GM18873 (cell line): ENCODE measurements around the gene PHETA2.
"Not testable (repeated sequence)": the region's sequence is repeated elsewhere in the genome, so short reads cannot be mapped to it uniquely, and the experiment has no call there.

Experiments
- ATAC-seq: cut with Tn5 transposase; IDR thresholded peaks from one replicate; pipeline ENCODE4 v1.9.1; 2021; ENCODE audit warnings: mild to moderate bottlenecking, moderate library complexity, moderate number of reproducible peaks; ENCODE audit not compliant: unreplicated experiment, low FRiP score

PHETA2 gene

DNA sequence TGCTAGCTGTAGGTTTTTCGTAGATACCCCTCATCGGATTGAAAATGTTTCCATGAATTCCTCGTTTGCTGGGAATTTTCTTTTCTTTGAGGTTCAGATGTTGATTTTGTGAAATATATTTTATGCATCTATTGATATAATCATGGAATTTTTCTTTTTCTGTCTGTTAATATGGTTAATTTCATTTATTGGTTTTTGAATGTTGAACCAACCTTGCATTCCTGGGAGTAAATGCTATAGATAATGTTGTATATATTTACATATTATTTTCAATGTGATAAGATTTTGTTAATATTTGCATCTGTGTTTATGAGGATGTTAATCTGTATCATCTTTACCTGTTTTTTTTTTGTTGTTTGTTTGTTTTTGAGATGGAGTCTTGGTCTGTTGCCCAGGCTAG is 27.2 kb downstream of the PHETA2 start:
- no peak for ATAC-seq

DNA sequence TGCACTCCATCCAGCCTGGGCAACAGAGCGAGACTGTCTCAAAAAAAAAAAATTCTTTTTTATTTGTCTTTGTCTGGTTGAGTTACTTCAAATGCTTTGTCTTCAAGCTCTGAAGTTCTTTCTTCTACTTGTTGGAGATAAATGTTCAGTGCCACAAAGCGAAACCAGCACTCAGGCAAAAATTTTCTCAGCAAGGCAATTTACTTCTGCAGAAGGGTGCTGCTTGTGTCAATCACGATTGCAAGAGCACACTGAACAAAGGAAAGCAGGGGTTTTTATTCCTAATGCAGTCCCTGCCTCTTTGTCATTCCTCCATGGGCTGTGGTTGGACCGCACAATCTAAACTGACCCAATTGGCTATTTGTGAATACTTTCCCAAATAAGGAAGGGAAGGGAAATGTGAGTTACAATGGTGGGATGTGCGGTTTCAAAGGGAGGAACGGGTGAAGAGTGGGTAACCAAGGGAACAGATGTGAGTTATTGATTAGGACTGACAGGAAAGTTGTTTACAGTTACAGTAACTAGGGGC is 30.3 kb downstream of the PHETA2 start:
- ATAC-seq = not testable (repeated sequence)

DNA sequence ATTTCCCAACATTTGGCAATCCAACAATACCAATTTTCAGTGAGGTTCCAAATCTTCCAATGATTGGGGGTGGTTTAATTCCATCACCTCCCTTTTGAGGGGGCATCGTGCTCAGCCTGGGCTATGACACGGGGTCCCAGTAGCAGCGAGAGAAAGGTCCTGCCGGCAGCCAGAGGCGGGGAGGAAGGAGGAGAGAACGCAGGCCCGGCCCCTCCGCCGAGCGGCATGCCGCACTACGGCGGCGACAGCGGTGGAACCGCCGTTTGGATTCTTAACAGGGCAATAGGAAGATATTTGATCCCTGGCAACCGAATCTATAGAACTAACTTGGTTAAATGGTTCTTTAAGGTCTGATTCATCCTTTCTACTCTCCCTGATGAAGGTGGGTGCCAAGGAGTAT is 34.8 kb downstream of the PHETA2 start:
- no peak for ATAC-seq

DNA sequence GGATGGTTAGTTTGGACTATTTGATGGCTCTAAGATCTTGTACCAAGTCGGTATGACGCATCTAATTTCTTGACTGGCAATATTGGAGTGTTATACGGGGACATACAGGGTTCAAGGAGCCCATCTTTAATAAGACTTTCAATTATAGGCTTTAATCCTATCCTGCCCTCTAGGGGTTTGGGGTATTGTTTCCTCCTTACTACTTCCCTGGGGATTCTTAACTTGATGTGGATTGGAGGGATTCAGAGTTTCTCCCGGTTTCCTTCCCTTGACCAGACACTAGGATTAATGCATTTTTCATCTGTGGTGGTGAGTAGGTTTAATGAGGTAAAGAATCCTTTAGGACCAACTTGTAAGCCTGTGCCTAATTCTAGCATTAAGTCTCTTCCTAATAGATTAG is 37.8 kb downstream of the PHETA2 start:
- ATAC-seq = no peak

DNA sequence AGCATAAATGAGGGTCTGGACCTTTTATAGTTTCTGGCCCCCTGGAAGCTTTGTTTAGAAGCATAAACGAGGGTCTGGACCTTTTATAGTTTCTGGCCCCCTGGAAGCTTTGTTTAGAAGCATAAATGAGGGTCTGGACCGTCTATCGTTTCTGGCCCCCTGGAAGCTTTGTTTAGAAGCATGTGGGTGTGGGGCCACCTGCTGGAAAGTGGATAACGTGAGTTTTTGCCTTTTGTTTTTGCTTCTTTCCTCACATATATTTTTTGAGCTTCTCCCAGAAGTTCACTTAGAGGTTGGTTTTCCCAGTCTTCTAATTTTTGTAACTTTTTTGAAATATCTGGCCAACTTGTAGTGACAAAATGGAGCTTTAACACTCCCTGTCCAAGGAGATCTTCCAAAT is 38.7 kb downstream of the PHETA2 start:
- not testable (repeated sequence) for ATAC-seq

DNA sequence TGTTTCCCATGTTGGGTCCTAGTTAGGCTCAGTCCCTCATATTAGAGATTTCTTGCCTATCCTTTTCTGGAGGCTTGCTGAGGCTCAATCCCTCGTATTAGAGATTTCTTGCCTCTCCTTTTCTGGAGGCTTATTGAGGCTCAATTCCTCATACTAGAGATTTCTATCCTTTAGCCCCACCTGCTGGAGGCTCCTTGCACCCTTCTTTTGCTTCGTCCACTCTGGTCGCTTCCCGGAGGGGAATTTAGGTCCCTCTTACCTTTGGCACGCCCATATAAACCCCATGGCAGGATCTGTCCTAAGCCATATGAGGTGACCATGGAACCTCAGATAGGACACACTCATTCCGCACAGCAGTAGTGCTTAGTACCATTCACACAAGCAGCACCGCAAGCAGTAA is 40.7 kb downstream of the PHETA2 start:
- ATAC-seq = no peak

DNA sequence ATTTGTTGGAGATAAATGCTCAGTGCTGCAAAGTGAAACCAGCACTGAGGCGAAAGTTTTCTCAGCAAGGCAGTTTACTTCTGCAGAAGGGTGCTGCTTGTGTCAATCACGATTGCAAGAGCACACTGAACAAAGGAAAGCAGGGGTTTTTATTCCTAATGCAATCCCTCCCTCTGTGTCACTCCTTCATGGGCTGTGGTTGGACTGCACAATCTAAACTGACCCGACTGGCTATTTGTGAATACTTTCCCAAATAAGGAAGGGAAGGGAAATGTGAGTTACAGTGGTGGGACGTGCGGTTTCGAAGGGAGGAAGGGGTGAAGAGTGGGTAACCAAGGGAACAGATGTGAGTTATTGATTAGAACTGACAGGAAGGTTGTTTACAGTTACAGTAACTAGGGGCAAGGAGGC is 41.4 kb downstream of the PHETA2 start:
- not testable (repeated sequence) for ATAC-seq

DNA sequence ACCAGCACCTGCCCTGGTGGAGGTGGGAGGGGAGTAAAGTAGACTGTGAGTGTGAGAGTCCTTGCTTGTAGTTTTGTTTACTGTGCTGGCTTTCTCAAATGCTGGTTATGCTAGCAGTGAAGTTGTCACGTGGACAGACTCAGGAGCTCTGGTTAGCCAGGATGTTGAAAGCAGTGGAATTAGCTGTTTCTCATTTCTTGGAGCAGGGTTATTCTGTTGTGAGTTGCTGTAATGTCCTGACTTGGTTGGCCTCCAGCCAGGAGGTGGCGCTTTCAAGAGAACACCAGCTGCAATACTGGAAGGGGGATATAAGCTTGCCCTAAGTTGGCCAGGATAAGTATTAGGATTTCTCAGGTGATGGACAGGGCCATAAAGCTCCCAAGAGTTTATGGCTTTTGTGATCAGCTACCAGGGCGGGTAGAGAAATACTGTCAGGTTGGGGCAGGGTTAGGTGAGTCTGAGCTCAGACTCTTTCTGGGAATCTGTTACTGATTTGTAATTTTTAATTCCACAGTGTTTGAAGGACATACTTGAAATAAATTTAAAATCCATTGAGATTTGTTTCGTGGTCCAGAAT is 42.9 kb downstream of the PHETA2 start:
- ATAC-seq = no peak

DNA sequence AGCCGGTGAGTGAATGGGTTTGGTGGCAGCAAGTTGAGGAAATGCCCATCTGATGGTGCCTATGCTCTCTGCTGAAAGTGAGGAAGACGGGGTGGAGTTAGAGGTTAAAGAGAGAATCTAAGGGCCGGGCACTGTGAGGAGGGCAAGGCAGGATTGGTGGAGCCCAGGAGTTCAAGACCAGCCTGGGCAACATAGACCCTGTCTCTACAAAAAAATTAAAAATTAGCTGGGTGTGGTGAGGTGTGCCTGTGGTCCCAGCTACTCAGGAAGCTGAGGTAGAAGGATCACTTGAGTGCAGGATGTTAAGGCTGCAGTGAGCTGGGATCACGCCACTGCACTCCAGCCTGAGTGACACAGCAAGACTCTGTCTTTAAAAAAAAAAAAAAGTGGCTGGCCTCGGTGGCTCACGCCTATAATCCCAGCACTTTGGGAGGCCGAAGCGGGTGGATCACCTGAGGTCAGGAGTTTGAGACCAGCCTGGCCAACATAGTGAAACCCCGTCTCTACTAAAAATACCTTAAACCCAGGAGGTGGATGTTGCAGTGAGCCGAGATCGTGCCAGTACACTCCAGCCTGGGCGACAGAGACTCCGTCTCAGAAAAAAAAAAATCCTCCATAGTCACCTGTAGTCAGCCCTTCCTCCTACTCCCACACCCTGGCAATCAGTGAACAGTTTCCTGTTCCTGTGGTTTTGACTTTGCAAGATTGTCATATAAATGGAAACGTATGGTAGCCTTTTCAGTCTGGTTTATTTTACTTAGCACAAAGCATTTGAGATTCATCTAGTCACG is 46.4 kb downstream of the PHETA2 start:
- not testable (repeated sequence) for ATAC-seq

DNA sequence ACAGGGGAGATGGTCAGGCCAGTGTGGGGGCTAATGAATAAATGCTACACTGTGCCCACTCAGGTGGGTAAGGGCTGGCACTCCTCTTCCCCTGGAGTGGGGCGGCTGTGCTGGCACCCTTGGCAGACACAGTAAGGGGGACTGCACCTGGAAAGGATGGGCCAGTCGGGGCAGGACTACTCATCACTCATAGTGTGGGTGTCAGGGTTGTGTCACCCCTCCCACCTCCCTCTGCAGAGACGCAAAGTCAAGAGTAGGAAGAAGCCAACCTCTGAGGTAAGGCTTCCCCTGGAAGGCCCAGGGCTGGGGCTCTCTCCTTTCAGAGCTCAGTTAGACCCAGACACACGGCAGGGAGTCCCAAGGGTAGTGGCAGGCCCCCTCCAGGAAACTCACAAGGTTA is 49.5 kb downstream of the PHETA2 start:
- not testable (repeated sequence) for ATAC-seq

DNA sequence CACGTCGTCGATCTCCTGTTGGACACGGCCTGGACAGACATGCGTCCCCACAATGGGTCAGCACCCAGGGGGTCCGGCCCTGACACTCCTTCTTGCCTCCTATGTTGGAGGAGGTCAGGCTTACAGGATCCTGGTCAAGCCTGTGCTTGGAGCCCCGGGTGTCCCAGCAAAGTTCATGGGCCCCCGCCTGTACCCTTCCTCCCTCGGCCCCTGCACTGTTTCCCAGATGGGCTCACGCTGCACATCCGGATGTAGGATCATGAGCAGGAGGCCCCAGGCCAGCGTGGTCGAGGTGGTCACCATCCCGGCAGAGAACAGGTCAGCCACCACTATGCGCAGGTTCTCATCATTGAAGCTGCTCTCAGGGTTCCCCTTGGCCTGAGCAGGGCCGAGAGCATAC is 53.6 kb downstream of the PHETA2 start:
- ATAC-seq = no peak

DNA sequence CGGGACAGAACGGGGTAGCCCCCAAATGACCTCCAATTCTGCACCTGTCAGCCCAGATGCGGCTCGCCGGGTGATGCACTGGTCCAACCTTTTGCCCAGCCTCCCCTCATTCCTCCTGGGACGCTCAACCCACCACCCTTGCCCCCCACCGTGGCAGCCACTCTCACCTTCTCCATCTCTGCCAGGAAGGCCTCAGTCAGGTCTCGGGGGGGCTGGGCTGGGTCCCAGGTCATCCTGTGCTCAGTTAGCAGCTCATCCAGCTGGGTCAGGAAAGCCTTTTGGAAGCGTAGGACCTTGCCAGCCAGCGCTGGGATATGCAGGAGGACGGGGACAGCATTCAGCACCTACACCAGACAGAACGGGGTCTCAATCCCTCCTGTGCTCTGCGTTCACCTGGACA is 54.0 kb downstream of the PHETA2 start:
- ATAC-seq = not testable (repeated sequence)
